Measurements from ENCODE around the gene ITGA7.

Gene ITGA7

GRCh38 chr12:55685671-55686070 lies 22.0 kb downstream of the ITGA7 start:
- Histone ChIP-seq H3K4me3 (replicated peaks; ENCODE audit: low read depth, low read length) (no peak overlapping the region), H3K36me3 (ENCODE audit: control insufficient read depth, insufficient read depth, low read length) (no peaks in the 10 kb centered on the region), H3K27me3 (replicated peaks; ENCODE audit: control insufficient read depth, insufficient read depth, low read length) (peaks cover 5% of the 10 kb centered on the region; the same call in 1 of the 2 replicates)
- no peak for DNase-seq (ENCODE audit: extremely low read depth, insufficient read length)
- TF ChIP-seq CTCF (IDR thresholded peaks at IDR 0.05; ENCODE audit: insufficient read depth, low read length, poor library complexity, severe bottlenecking) = no peak

- H3K36me3 ChIP-seq (ENCODE audit: control insufficient read depth, insufficient read depth, low read length) = no peaks in the 10 kb centered on the region
- no peak for DNase-seq (ENCODE audit: extremely low read depth, insufficient read length)
- no peak for TF ChIP-seq CTCF (IDR thresholded peaks at IDR 0.05; ENCODE audit: insufficient read depth, low read length, poor library complexity, severe bottlenecking)
- H3K27me3 ChIP-seq (replicated peaks; ENCODE audit: control insufficient read depth, insufficient read depth, low read length) = peaks cover 5% of the 10 kb centered on the region; the same call in 1 of the 2 replicates
- no peak overlapping the region for H3K4me3 ChIP-seq (replicated peaks; ENCODE audit: low read depth, low read length)
These were observed 22.8 kb downstream of the ITGA7 start for GRCh38 chr12:55684761-55685370.

GRCh38 chr12:55683676-55684075 lies 24.0 kb downstream of the ITGA7 start:
- no peak for DNase-seq (ENCODE audit: extremely low read depth, insufficient read length)
- Histone ChIP-seq H3K27me3 (replicated peaks; ENCODE audit: control insufficient read depth, insufficient read depth, low read length) (peaks cover 5% of the 10 kb centered on the region; the same call in 1 of the 2 replicates), H3K36me3 (ENCODE audit: control insufficient read depth, insufficient read depth, low read length) (no peaks in the 10 kb centered on the region), H3K4me3 (replicated peaks; ENCODE audit: low read depth, low read length) (no peak overlapping the region)
- TF ChIP-seq CTCF (IDR thresholded peaks at IDR 0.05; ENCODE audit: insufficient read depth, low read length, poor library complexity, severe bottlenecking) = no peak

- Histone ChIP-seq H3K36me3 (ENCODE audit: control insufficient read depth, insufficient read depth, low read length) (no peaks in the 10 kb centered on the region), H3K27me3 (replicated peaks; ENCODE audit: control insufficient read depth, insufficient read depth, low read length) (peaks cover 3% of the 10 kb centered on the region; the same call in 1 of the 2 replicates), H3K4me3 (replicated peaks; ENCODE audit: low read depth, low read length) (no peak overlapping the region)
- DNase-seq (ENCODE audit: extremely low read depth, insufficient read length) = no peak
- no peak for TF ChIP-seq CTCF (IDR thresholded peaks at IDR 0.05; ENCODE audit: insufficient read depth, low read length, poor library complexity, severe bottlenecking)
These were observed 25.5 kb downstream of the ITGA7 start for GRCh38 chr12:55682087-55682796.

GRCh38 chr12:55681142-55682077 lies 26.3 kb downstream of the ITGA7 start:
- peak; percentile 6 for TF ChIP-seq CTCF (IDR thresholded peaks at IDR 0.05; ENCODE audit: insufficient read depth, low read length, poor library complexity, severe bottlenecking)
- no peaks in the 10 kb centered on the region for H3K36me3 ChIP-seq (ENCODE audit: control insufficient read depth, insufficient read depth, low read length)
- no peak overlapping the region for H3K4me3 ChIP-seq (replicated peaks; ENCODE audit: low read depth, low read length)
- peaks cover 3% of the 10 kb centered on the region; the same call in 1 of the 2 replicates for H3K27me3 ChIP-seq (replicated peaks; ENCODE audit: control insufficient read depth, insufficient read depth, low read length)
- DNase-seq (ENCODE audit: extremely low read depth, insufficient read length) = no peak

All from GM06990 (cell line).